ENCODE results near the gene CHRM5.

Gene CHRM5

GRCh38 chr15:34102175-34102925, 134.1 kb downstream of the CHRM5 start:
- no peak for DNase-seq

- DNase-seq = no peak
These were observed 138.1 kb downstream of the CHRM5 start for GRCh38 chr15:34106423-34106822.

GRCh38 chr15:34107315-34107714, 139.0 kb downstream of the CHRM5 start:
- no peak for DNase-seq

- DNase-seq = no peak
These were observed 141.7 kb downstream of the CHRM5 start for GRCh38 chr15:34109797-34110663.

- no peak for DNase-seq
These were observed 143.2 kb downstream of the CHRM5 start for GRCh38 chr15:34111488-34111887.

GRCh38 chr15:34114215-34114614, 145.9 kb downstream of the CHRM5 start:
- DNase-seq = no peak

GRCh38 chr15:34114739-34115138, 146.4 kb downstream of the CHRM5 start:
- DNase-seq = no peak

- no peak for DNase-seq
These were observed 148.3 kb downstream of the CHRM5 start for GRCh38 chr15:34116620-34117019.

Measured in stimulated activated CD4-positive, alpha-beta T cell treated with anti-CD3 and anti-CD28 coated beads, Interleukin-2, amount 100 ng/mL, for 24 hours (primary cell).